Measurements from ENCODE around the gene NACC2. TPM values are rescaled to one million over a fixed set of nuclear protein-coding genes. Genes with fewer than 3 reads are reported as not detected.

NACC2 gene
- total RNA-seq, 1 experiment from 2014 or later: 22.0 TPM

DNA sequence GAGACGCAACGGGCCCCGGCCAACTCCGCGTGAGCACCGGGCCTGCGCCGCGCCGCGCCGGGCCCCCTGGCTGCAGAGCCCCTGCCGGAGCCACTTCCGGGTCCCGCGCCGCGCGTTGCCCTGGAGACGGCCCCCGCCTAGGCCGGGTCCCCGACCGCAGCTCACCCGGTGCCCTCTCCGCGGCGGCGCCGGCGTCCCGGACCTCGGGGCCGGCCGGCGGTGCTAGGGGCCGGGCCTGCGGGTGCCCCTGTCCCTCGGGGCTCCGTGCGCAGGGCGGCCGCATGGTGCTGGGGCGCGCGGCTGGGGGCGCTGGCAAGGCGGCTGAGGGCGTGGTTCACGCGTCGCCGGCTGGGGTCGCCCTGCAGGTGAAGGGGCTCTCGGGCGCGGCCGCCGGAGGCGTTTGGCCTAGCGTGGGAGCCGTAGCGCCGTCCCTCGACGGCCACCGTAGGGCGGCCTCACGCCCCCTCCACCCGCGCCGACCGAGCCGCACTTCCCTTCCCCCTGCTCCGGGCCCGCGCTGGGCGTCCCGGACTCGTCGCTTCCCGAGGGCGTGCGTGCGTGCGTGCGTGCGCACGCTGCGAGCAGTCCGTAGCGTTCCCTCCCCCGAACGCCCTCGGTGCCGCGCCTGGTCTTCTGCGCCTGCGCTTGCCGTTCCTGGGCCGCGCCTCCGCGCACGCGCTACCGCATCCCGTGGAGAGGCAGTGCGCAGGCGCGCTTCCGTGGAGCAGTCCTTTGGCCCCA, 23.4 kb upstream of the NACC2 start, which contains the start of gene TMEM250:
TMEM250 (minus strand) TSS at position 556 of the 741 bp plus-strand sequence. CDS start 1,975 bp downstream, outside the sequence.
- POLR2A ChIA-PET: interaction anchor here (2.1 kb wide), 1 partner anchor 23 kb away, joined by 6 read pairs; the partner anchor contains the start of gene NACC2
- Histone ChIP-seq H3K36me3 (ENCODE audit: control insufficient read depth, insufficient read depth, low read length) (peaks cover 1% of the 10 kb centered on the region; the same call in 1 of the 2 replicates), H3K4me3 (ENCODE audit: low read depth, low read length) (peak within 1 kb of the TSS; percentile 92), H3K9me3 (no peaks in the 10 kb centered on the region), H3K4me1 (peaks cover 28% of the 10 kb centered on the region), H3K27me3 (replicated peaks; ENCODE audit: control insufficient read depth, insufficient read depth, low read length) (no peaks in the 10 kb centered on the region)
- Mint-ChIP-seq H3K36me3 (ENCODE audit: insufficient read depth, unreplicated experiment) (peaks cover 30% of the 10 kb centered on the region), H3K27ac (ENCODE audit: unreplicated experiment) (peak within 1 kb of the TSS; percentile 64), H3K4me1 (ENCODE audit: low read depth, unreplicated experiment) (no peaks in the 10 kb centered on the region), H3K27me3 (ENCODE audit: insufficient read depth, unreplicated experiment) (no peaks in the 10 kb centered on the region), H3K9me3 (ENCODE audit: unreplicated experiment) (no peaks in the 10 kb centered on the region), H3K4me3 (ENCODE audit: unreplicated experiment) (peak within 1 kb of the TSS; percentile 78)
- TF ChIP-seq, protein P1, sequence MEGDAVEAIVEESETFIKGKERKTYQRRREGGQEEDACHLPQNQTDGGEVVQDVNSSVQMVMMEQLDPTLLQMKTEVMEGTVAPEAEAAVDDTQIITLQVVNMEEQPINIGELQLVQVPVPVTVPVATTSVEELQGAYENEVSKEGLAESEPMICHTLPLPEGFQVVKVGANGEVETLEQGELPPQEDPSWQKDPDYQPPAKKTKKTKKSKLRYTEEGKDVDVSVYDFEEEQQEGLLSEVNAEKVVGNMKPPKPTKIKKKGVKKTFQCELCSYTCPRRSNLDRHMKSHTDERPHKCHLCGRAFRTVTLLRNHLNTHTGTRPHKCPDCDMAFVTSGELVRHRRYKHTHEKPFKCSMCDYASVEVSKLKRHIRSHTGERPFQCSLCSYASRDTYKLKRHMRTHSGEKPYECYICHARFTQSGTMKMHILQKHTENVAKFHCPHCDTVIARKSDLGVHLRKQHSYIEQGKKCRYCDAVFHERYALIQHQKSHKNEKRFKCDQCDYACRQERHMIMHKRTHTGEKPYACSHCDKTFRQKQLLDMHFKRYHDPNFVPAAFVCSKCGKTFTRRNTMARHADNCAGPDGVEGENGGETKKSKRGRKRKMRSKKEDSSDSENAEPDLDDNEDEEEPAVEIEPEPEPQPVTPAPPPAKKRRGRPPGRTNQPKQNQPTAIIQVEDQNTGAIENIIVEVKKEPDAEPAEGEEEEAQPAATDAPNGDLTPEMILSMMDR (IDR thresholded peaks at IDR 0.05; ENCODE audit: insufficient read depth in 1 of 2, low read depth in 1 of 2, low read length in 1 of 2, severe bottlenecking in 1 of 2, unreplicated experiment in 1 of 2): no peak
- BruUV-seq (replicated peaks): no TSS peak
- DNase-seq: peak; percentile 97
- intact Hi-C loops (cut with micrococcal nuclease; ENCODE audit: unreplicated experiment): loop anchor here (1.0 to 2.0 kb wide), 3 partner anchors 9 to 158 kb away; partner anchors contain the start of genes NACC2 and UBAC1
- CTCF ChIA-PET: interaction anchor here (0.9 to 1.2 kb wide), 3 partner anchors 23 to 157 kb away, joined by 3 read pairs; partner anchors contain the start of genes NACC2 and UBAC1

DNA sequence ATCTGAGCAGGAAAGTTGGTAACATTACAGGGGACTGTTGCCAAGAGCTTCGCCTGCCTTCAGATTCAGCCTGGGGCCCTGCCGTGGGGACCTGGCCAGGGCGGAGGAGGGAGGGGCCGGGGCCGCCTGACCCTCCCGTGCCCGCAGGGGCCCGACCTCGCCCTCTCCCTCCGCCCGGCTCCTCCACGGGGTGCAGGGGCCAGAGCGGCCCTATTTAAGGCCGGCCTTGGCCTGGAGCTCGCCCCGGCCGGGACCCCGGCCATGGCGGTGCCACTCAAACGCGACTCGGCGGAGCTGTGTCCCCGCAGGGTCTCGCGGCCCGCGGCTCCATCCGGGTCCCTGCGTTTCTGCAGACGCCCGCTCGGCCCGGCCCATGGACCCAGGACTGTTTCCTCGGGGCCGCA, 22.8 kb upstream of the NACC2 start:
- peaks cover 1% of the 10 kb centered on the region; the same call in 1 of the 2 replicates for H3K36me3 ChIP-seq (ENCODE audit: control insufficient read depth, insufficient read depth, low read length)
- DNase-seq: peak in 1 of 2 experiments; percentile 58
- H3K4me1 ChIP-seq: peaks cover 24% of the 10 kb centered on the region
- BruUV-seq (replicated peaks): TSS peak; percentile 14
- POLR2A ChIA-PET: interaction anchor here (2.1 kb wide), 1 partner anchor 23 kb away, joined by 6 read pairs; the partner anchor contains the start of gene NACC2
- peak overlapping the region; percentile 92 for H3K4me3 ChIP-seq (ENCODE audit: low read depth, low read length)
- TF ChIP-seq, protein P1 (IDR thresholded peaks at IDR 0.05; ENCODE audit: insufficient read depth in 1 of 2, low read depth in 1 of 2, low read length in 1 of 2, severe bottlenecking in 1 of 2, unreplicated experiment in 1 of 2): no peak
- Mint-ChIP-seq H3K9me3 (ENCODE audit: unreplicated experiment) (no peaks in the 10 kb centered on the region), H3K27ac (ENCODE audit: unreplicated experiment) (no peak overlapping the region), H3K4me3 (ENCODE audit: unreplicated experiment) (peak overlapping the region; percentile 78), H3K36me3 (ENCODE audit: insufficient read depth, unreplicated experiment) (peaks cover 34% of the 10 kb centered on the region), H3K27me3 (ENCODE audit: insufficient read depth, unreplicated experiment) (no peaks in the 10 kb centered on the region), H3K4me1 (ENCODE audit: low read depth, unreplicated experiment) (no peaks in the 10 kb centered on the region)
- no peaks in the 10 kb centered on the region for H3K27me3 ChIP-seq (replicated peaks; ENCODE audit: control insufficient read depth, insufficient read depth, low read length)
- no peaks in the 10 kb centered on the region for H3K9me3 ChIP-seq
- CTCF ChIA-PET: interaction anchor here (0.9 to 1.2 kb wide), 3 partner anchors 23 to 157 kb away, joined by 3 read pairs; partner anchors contain the start of genes NACC2 and UBAC1
- intact Hi-C loops (cut with micrococcal nuclease; ENCODE audit: unreplicated experiment): loop anchor here (2.0 kb wide), 2 partner anchors 23 to 157 kb away; partner anchors contain the start of genes NACC2 and UBAC1

DNA sequence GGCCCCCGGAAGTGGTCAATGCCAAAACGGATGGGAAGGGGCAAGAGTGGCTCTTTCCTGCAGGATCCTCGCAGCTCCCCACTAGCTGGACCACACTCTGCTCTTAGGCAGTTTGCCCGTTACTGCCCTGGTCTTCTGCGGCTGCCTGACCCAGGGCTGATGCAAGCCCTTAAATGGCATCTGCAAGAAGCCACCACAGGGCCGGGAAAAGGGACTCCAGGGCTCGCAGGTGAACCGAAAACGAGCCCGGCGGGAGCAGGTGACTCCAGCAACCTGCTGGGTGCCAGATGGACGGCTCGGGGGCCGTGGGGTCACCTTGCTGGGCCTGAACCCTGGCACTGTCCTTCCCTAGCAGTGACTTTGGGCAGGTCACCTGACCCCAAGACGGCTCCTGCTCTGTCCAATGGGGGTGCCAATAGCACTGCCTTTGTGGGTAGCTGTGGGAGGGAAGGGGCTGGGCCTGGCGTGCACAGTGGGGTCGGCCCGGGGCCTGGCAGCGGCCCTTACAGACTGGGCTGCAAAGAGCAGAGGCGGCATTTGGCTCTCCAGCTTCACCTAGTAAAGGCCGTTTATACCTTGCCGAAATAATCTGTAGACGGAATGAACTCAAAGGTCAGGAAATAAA, 22.3 kb upstream of the NACC2 start:
- intact Hi-C loops (cut with micrococcal nuclease; ENCODE audit: unreplicated experiment): no loop called here
- Histone ChIP-seq H3K36me3 (ENCODE audit: control insufficient read depth, insufficient read depth, low read length) (peaks cover 1% of the 10 kb centered on the region; the same call in 1 of the 2 replicates), H3K27me3 (replicated peaks; ENCODE audit: control insufficient read depth, insufficient read depth, low read length) (no peaks in the 10 kb centered on the region), H3K9me3 (no peaks in the 10 kb centered on the region), H3K4me1 (peaks cover 20% of the 10 kb centered on the region), H3K4me3 (ENCODE audit: low read depth, low read length) (peak overlapping the region; percentile 92)
- POLR2A ChIA-PET: interaction anchor here (2.1 kb wide), 1 partner anchor 22 kb away, joined by 6 read pairs; the partner anchor contains the start of gene NACC2
- H3K4me1 Mint-ChIP-seq (ENCODE audit: low read depth, unreplicated experiment): no peaks in the 10 kb centered on the region
- H3K4me3 Mint-ChIP-seq (ENCODE audit: unreplicated experiment): peak overlapping the region; percentile 78
- no TSS peak for BruUV-seq (replicated peaks)
- H3K36me3 Mint-ChIP-seq (ENCODE audit: insufficient read depth, unreplicated experiment): peaks cover 34% of the 10 kb centered on the region
- CTCF ChIA-PET: interaction anchor here (0.9 to 1.2 kb wide), 3 partner anchors 22 to 156 kb away, joined by 3 read pairs; partner anchors contain the start of genes NACC2 and UBAC1
- no peak for DNase-seq
- no peaks in the 10 kb centered on the region for H3K9me3 Mint-ChIP-seq (ENCODE audit: unreplicated experiment)
- peak overlapping the region; percentile 35 for H3K27ac Mint-ChIP-seq (ENCODE audit: unreplicated experiment)
- TF ChIP-seq, protein P1 (IDR thresholded peaks at IDR 0.05; ENCODE audit: insufficient read depth in 1 of 2, low read depth in 1 of 2, low read length in 1 of 2, severe bottlenecking in 1 of 2, unreplicated experiment in 1 of 2): no peak
- H3K27me3 Mint-ChIP-seq (ENCODE audit: insufficient read depth, unreplicated experiment): no peaks in the 10 kb centered on the region

Measured in Caco-2 (cell line).